SK-N-SH (cell line): ENCODE data around the gene AP5B1. TPM values are rescaled to one million over a fixed set of nuclear protein-coding genes. Genes with fewer than 3 reads are reported as not detected.

ENCODE experiments used
- CTCF ChIA-PET: fragments of 300-600, 350-600 bp; formaldehyde crosslinking; extraction: SDS; loops from one replicate; lab custom pipeline; 2021; lab: Yijun Ruan, JAX
- POLR2A ChIA-PET: fragments of 350-600 bp; sonication (Branson Sonifier 250); formaldehyde crosslinking; extraction: SDS; loops from one replicate; lab custom pipeline; 2020; ENCODE audit warnings: antibody characterized with exemption, inconsistent platforms; lab: Yijun Ruan, JAX
- DNase-seq: peaks from one replicate; pipeline ENCODE4 v3.0.0; 2012
- H2AFZ ChIP-seq: fragments of 200-600 bp; sonication (generic); 2 replicates; pipeline ENCODE4 v1.8.1; 2016; ENCODE audit warnings: antibody characterized with exemption, mild to moderate bottlenecking, low read depth
- H3F3A ChIP-seq: fragments of 200-600 bp; sonication (generic); replicated peaks from 2 replicates; pipeline ENCODE3; 2016; ENCODE audit warnings: antibody characterized with exemption, mild to moderate bottlenecking; ENCODE audit not compliant: insufficient read depth
- H3K27ac ChIP-seq, 2 experiments: fragments of 200-500 bp in 1 of 2; fragments of 200-600 bp in 1 of 2; sonication (Bioruptor generic) in 1 of 2; sonication (generic), shearing (Covaris generic) in 1 of 2; 2 replicates each; pipeline versions ENCODE4 v1.5.1 to v1.6.1; 2014 to 2016; ENCODE audit warnings: low read depth in 2 of 2, inconsistent platforms in 1 of 2, low read length in 1 of 2, mild to moderate bottlenecking in 1 of 2, mixed read lengths in 1 of 2
- H3K27me3 ChIP-seq: fragments of 200-600 bp; sonication (generic), shearing (Covaris generic); 2 replicates; pipeline ENCODE4 v1.6.1; 2016; ENCODE audit warnings: mixed run types; ENCODE audit not compliant: insufficient read depth
- H3K36me3 ChIP-seq, 2 experiments: fragments of 200-500 bp in 1 of 2; fragments of 200-600 bp in 1 of 2; sonication (Bioruptor generic) in 1 of 2; sonication (generic) in 1 of 2; replicated peaks in 1 of 2; 2 replicates each; pipeline versions ENCODE3 to v1.5.1; 2014 to 2016; ENCODE audit warnings: low read length in 1 of 2, mild to moderate bottlenecking in 1 of 2; ENCODE audit not compliant: insufficient read depth in 2 of 2, control insufficient read depth in 1 of 2
- H3K4me1 ChIP-seq, 2 experiments: fragments of 200-500 bp in 1 of 2; fragments of 200-600 bp in 1 of 2; sonication (Bioruptor generic) in 1 of 2; sonication (generic), shearing (Covaris generic) in 1 of 2; 2 replicates each; pipeline versions ENCODE4 v1.5.1 to v1.6.1; 2014 to 2016; ENCODE audit warnings: low read depth in 1 of 2, low read length in 1 of 2, mixed run types in 1 of 2; ENCODE audit not compliant: insufficient read depth in 2 of 2, control insufficient read depth in 1 of 2
- H3K4me2 ChIP-seq: fragments of 200-600 bp; sonication (generic), shearing (Covaris generic); 2 replicates; pipeline ENCODE4 v1.6.1; 2017; ENCODE audit warnings: mixed run types
- H3K4me3 ChIP-seq, 2 experiments: fragments of 200-500 bp in 1 of 2; fragments of 200-600 bp in 1 of 2; sonication (Bioruptor generic) in 1 of 2; sonication (generic), shearing (Covaris generic) in 1 of 2; 2 replicates each; pipeline versions ENCODE4 v1.5.1 to v1.8.1; 2014 to 2016; ENCODE audit warnings: low read depth in 2 of 2, inconsistent platforms in 1 of 2, low read length in 1 of 2, mild to moderate bottlenecking in 1 of 2, mixed read lengths in 1 of 2, moderate library complexity in 1 of 2
- H3K79me2 ChIP-seq: fragments of 200-600 bp; sonication (generic); 2 replicates; pipeline ENCODE4 v1.8.1; 2017; ENCODE audit warnings: mild to moderate bottlenecking; ENCODE audit not compliant: insufficient read depth
- H3K9ac ChIP-seq: fragments of 200-600 bp; sonication (generic); 2 replicates; pipeline ENCODE4 v1.6.1; 2017; ENCODE audit warnings: mixed run types
- H3K9me2 ChIP-seq: fragments of 200-600 bp; sonication (generic); 2 replicates; pipeline ENCODE4 v1.6.1; 2017; ENCODE audit warnings: mixed run types
- H3K9me3 ChIP-seq: fragments of 200-600 bp; sonication (generic); 2 replicates; pipeline ENCODE4 v1.6.1; 2017; ENCODE audit warnings: mixed run types, mild to moderate bottlenecking, moderate library complexity
- H4K20me1 ChIP-seq: fragments of 200-600 bp; sonication (generic); 2 replicates; pipeline ENCODE4 v1.6.1; 2017; ENCODE audit warnings: mild to moderate bottlenecking, mixed run types; ENCODE audit not compliant: insufficient read depth
- FOXJ3 ChIP-seq: sonication (generic); formaldehyde crosslinking; IDR thresholded peaks from 2 replicates; pipeline ENCODE4 v1.5.1; 2020; ENCODE audit warnings: mild to moderate bottlenecking, missing genetic modification reagents
- GABPA ChIP-seq: IDR thresholded peaks from 2 replicates; pipeline ENCODE4 v1.4.0; 2012; ENCODE audit warnings: low read depth, mild to moderate bottlenecking
- MXI1 ChIP-seq: IDR thresholded peaks from 2 replicates; pipeline ENCODE4 v1.6.1; 2012; ENCODE audit warnings: mild to moderate bottlenecking, low read depth, low read length, improper control_type of control experiment
- POLR2AphosphoS5 ChIP-seq: IDR thresholded peaks from 2 replicates; pipeline ENCODE4 v1.6.1; 2012; ENCODE audit warnings: low read depth, low read length
- RCOR1 ChIP-seq: fragments of 150-350 bp; IDR thresholded peaks from 2 replicates; pipeline ENCODE4 v1.6.1; 2017; ENCODE audit warnings: antibody characterized with exemption, low read length
- RFX5 ChIP-seq: IDR thresholded peaks from 2 replicates; pipeline ENCODE4 v1.6.1; 2012; ENCODE audit warnings: mild to moderate bottlenecking, improper control_type of control experiment, low read length
- SIN3A ChIP-seq: IDR thresholded peaks from 2 replicates; pipeline ENCODE4 v1.6.1; 2012; ENCODE audit warnings: low read depth, mild to moderate bottlenecking, low read length, moderate library complexity, borderline replicate concordance
- TAF1 ChIP-seq: IDR thresholded peaks from 2 replicates; pipeline ENCODE4 v1.6.1; 2012; ENCODE audit warnings: low read depth, mild to moderate bottlenecking, low read length, moderate library complexity, borderline replicate concordance
- TCF12 ChIP-seq: IDR thresholded peaks from 2 replicates; pipeline ENCODE4 v1.4.0; 2012
- YY1 ChIP-seq: IDR thresholded peaks from 2 replicates; pipeline ENCODE4 v1.4.0; 2012; ENCODE audit warnings: low read depth, mild to moderate bottlenecking
- WGBS: methylation state at CpG from one replicate; pipeline ENCODE4 v1.1.6; 2017; ENCODE audit warnings: low lambda C conversion rate; 5-methylcytosine and 5-hydroxymethylcytosine counted together
- polyA plus RNA-seq, 3 experiments: library from polyadenylated mRNA; depleted of rRNA; stranded (reverse); fragments of >200 nt; gene quantifications; 2 replicates each; pipeline ENCODE4 v1.2.3, GENCODE V29; 2012
- TF ChIP-seq, protein P1 (sequence below): fragments of 150-350 bp; IDR thresholded peaks from 2 replicates; pipeline ENCODE4 v1.6.1; 2017; ENCODE audit warnings: antibody characterized with exemption, low read length, low read depth, borderline replicate concordance

Gene AP5B1
- polyA plus RNA-seq, 1 of the 3 experiments (the other 2 are of a cell fraction): 3.8 TPM

- H4K20me1 ChIP-seq: no peaks in the 10 kb centered on the region
- H3K79me2 ChIP-seq: no peaks in the 10 kb centered on the region
- H3K4me2 ChIP-seq: no peak overlapping the region
- ChIA-PET POLR2A (no interaction called here), CTCF (interaction anchor here (0.7 to 19.1 kb wide), 7 partner anchors 16 to 90 kb away, joined by 3 to 152 read pairs (median 7); partner anchors contain the start of genes AP5B1 and KAT5)
- H3K9ac ChIP-seq: no peak overlapping the region
- no peaks in the 10 kb centered on the region for H3K36me3 ChIP-seq
- H3K4me3 ChIP-seq: no peak overlapping the region
- H3F3A ChIP-seq: no peaks in the 10 kb centered on the region
- H3K9me2 ChIP-seq: no peaks in the 10 kb centered on the region
- H2AFZ ChIP-seq: no peak overlapping the region
- no peak overlapping the region for H3K27ac ChIP-seq
- TF ChIP-seq POLR2AphosphoS5: no peak
- WGBS: 71% methylated on average over 15 of the region's 18 CpGs
- H3K9me3 ChIP-seq: no peaks in the 10 kb centered on the region
- no peak for DNase-seq
- peaks cover 35% of the 10 kb centered on the region; the same call in 1 of the 2 replicates for H3K27me3 ChIP-seq
- H3K4me1 ChIP-seq: no peaks in the 10 kb centered on the region
Measured at GRCh38 chr11:65801153-65801987, 20.6 kb upstream of the AP5B1 start.

- H4K20me1 ChIP-seq: no peaks in the 10 kb centered on the region
- ChIA-PET POLR2A (no interaction called here), CTCF (interaction anchor here (0.8 to 19.1 kb wide), 6 partner anchors 9 to 87 kb away, joined by 3 to 152 read pairs (median 4); partner anchors contain the start of genes AP5B1 and KAT5)
- DNase-seq: no peak
- no peaks in the 10 kb centered on the region for H3F3A ChIP-seq
- H3K79me2 ChIP-seq: no peaks in the 10 kb centered on the region
- no peak overlapping the region for H3K4me3 ChIP-seq
- H3K9me2 ChIP-seq: no peaks in the 10 kb centered on the region
- no peak overlapping the region for H3K4me2 ChIP-seq
- H3K4me1 ChIP-seq: no peaks in the 10 kb centered on the region
- H3K27ac ChIP-seq: no peak overlapping the region
- H3K9ac ChIP-seq: no peak overlapping the region
- H3K36me3 ChIP-seq: no peaks in the 10 kb centered on the region
- H3K27me3 ChIP-seq: peaks cover 20% of the 10 kb centered on the region
- no peak overlapping the region for H2AFZ ChIP-seq
- WGBS: 79% methylated on average over 8 of the region's 8 CpGs
- TF ChIP-seq, protein P1, sequence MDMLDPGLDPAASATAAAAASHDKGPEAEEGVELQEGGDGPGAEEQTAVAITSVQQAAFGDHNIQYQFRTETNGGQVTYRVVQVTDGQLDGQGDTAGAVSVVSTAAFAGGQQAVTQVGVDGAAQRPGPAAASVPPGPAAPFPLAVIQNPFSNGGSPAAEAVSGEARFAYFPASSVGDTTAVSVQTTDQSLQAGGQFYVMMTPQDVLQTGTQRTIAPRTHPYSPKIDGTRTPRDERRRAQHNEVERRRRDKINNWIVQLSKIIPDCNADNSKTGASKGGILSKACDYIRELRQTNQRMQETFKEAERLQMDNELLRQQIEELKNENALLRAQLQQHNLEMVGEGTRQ: no peak
- no peak for TF ChIP-seq FOXJ3
- H3K9me3 ChIP-seq: no peaks in the 10 kb centered on the region
Measured at GRCh38 chr11:65798882-65799281, 18.1 kb upstream of the AP5B1 start.

GRCh38 chr11:65797711-65798110 is 16.9 kb upstream of the AP5B1 start:
- H2AFZ ChIP-seq: no peak overlapping the region
- 44% methylated on average over 4 of the region's 13 CpGs for WGBS
- no peak for DNase-seq
- TF ChIP-seq RFX5 (no peak), GABPA (no peak), YY1 (no peak), MXI1 (no peak), TAF1 (no peak), FOXJ3 (no peak), SIN3A (no peak), RCOR1 (no peak), TCF12 (no peak)
- TF ChIP-seq, all 33 proteins: peak for 0
- Histone ChIP-seq H3F3A (no peaks in the 10 kb centered on the region), H3K27me3 (peaks cover 9% of the 10 kb centered on the region), H3K9me3 (no peaks in the 10 kb centered on the region), H3K4me2 (no peak overlapping the region), H3K79me2 (no peaks in the 10 kb centered on the region), H3K4me1 (no peaks in the 10 kb centered on the region), H3K9ac (no peak overlapping the region), H3K36me3 (no peaks in the 10 kb centered on the region), H3K4me3 (no peak overlapping the region), H3K9me2 (no peaks in the 10 kb centered on the region), H3K27ac (no peak overlapping the region), H4K20me1 (no peaks in the 10 kb centered on the region)
- POLR2A ChIA-PET: no interaction called here
- CTCF ChIA-PET: interaction anchor here (0.8 to 19.1 kb wide), 3 partner anchors 16 to 86 kb away, joined by 3 to 152 read pairs (median 10); partner anchors contain the start of genes AP5B1 and KAT5
